ENCODE data around the gene EPS8.

GRCh38 chr12:15591811-15592210 lies 197.4 kb downstream of the EPS8 start:
- no peak for TF ChIP-seq CTCF (IDR thresholded peaks at IDR 0.05)
- no peak for TF ChIP-seq EZH2 (IDR thresholded peaks at IDR 0.05; ENCODE audit: borderline replicate concordance, insufficient read depth, low read depth, low read length, poor library complexity, severe bottlenecking)
